ENCODE data around the gene TMEM40.

Gene TMEM40

GRCh38 chr3:12737319-12737718, 21.7 kb downstream of the TMEM40 start:
- H3K4me3 ChIP-seq (ENCODE audit: low read length, poor library complexity, severe bottlenecking): no peak overlapping the region
- no peaks in the 10 kb centered on the region for H3K4me1 ChIP-seq (ENCODE audit: insufficient read depth, low read length, poor library complexity, severe bottlenecking)
- H4K20me1 ChIP-seq (ENCODE audit: insufficient read depth, low read length, poor library complexity, severe bottlenecking): no peaks in the 10 kb centered on the region
- H3K9ac ChIP-seq (ENCODE audit: low read depth, low read length, poor library complexity, severe bottlenecking): no peak overlapping the region
- TF ChIP-seq CTCF (conservative IDR thresholded peaks at IDR 0.05; ENCODE audit: low read length): no peak
- TF ChIP-seq EZH2phosphoT487 (IDR thresholded peaks at IDR 0.05; ENCODE audit: borderline replicate concordance): no peak
- H3K36me3 ChIP-seq (ENCODE audit: insufficient read depth, low read length): no peaks in the 10 kb centered on the region
- no peaks in the 10 kb centered on the region for H3K27me3 ChIP-seq (ENCODE audit: insufficient read depth, low read length, poor library complexity, severe bottlenecking)
- no peak overlapping the region for H2AFZ ChIP-seq (ENCODE audit: low read length)
- H3K4me2 ChIP-seq (ENCODE audit: low read depth, low read length, poor library complexity, severe bottlenecking): no peak overlapping the region
- no peaks in the 10 kb centered on the region for H3K9me2 ChIP-seq (replicated peaks; ENCODE audit: low read depth, low read length)
- H3K9me3 ChIP-seq (ENCODE audit: insufficient read depth, low read depth, low read length): no peaks in the 10 kb centered on the region
- no peaks in the 10 kb centered on the region for H3K79me2 ChIP-seq (ENCODE audit: insufficient read depth, low read length)
- H3F3A ChIP-seq (ENCODE audit: low read depth): no peaks in the 10 kb centered on the region

DNA sequence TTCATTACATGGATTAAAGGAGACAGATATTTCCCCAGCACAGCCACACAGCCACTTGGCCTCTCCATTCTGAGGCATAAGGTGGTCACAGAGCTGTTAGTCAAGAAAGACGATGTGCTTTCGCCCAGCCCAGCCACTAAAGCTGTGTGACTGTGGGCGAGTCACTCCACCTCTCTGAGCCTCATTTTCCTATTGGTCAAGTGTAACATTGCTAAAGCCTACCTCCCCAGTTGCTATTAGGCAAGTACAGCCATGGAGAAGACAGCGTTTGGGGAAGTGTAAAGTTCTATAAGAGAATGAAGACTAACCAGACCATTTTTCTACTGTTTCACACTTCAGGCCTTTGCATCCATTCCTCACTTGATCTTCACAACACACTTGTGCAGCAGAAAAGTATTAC, 24.1 kb downstream of the TMEM40 start:
- H3K4me2 ChIP-seq (ENCODE audit: low read depth, low read length, poor library complexity, severe bottlenecking): no peak overlapping the region
- H3K9me3 ChIP-seq (ENCODE audit: insufficient read depth, low read depth, low read length): no peaks in the 10 kb centered on the region
- no peak overlapping the region for H2AFZ ChIP-seq (ENCODE audit: low read length)
- no peak overlapping the region for H3K4me3 ChIP-seq (ENCODE audit: low read length, poor library complexity, severe bottlenecking)
- H4K20me1 ChIP-seq (ENCODE audit: insufficient read depth, low read length, poor library complexity, severe bottlenecking): no peaks in the 10 kb centered on the region
- TF ChIP-seq CTCF (conservative IDR thresholded peaks at IDR 0.05; ENCODE audit: low read length) (no peak), EZH2phosphoT487 (IDR thresholded peaks at IDR 0.05; ENCODE audit: borderline replicate concordance) (no peak)
- no peaks in the 10 kb centered on the region for H3K36me3 ChIP-seq (ENCODE audit: insufficient read depth, low read length)
- H3K4me1 ChIP-seq (ENCODE audit: insufficient read depth, low read length, poor library complexity, severe bottlenecking): no peaks in the 10 kb centered on the region
- no peaks in the 10 kb centered on the region for H3K9me2 ChIP-seq (replicated peaks; ENCODE audit: low read depth, low read length)
- H3K27me3 ChIP-seq (ENCODE audit: insufficient read depth, low read length, poor library complexity, severe bottlenecking): no peaks in the 10 kb centered on the region
- no peaks in the 10 kb centered on the region for H3K79me2 ChIP-seq (ENCODE audit: insufficient read depth, low read length)
- no peak overlapping the region for H3K9ac ChIP-seq (ENCODE audit: low read depth, low read length, poor library complexity, severe bottlenecking)
- H3F3A ChIP-seq (ENCODE audit: low read depth): no peaks in the 10 kb centered on the region

- Histone ChIP-seq H4K20me1 (ENCODE audit: insufficient read depth, low read length, poor library complexity, severe bottlenecking) (no peaks in the 10 kb centered on the region), H3F3A (ENCODE audit: low read depth) (no peaks in the 10 kb centered on the region), H2AFZ (ENCODE audit: low read length) (no peak overlapping the region), H3K27me3 (ENCODE audit: insufficient read depth, low read length, poor library complexity, severe bottlenecking) (no peaks in the 10 kb centered on the region), H3K9ac (ENCODE audit: low read depth, low read length, poor library complexity, severe bottlenecking) (no peak overlapping the region), H3K4me3 (ENCODE audit: low read length, poor library complexity, severe bottlenecking) (no peak overlapping the region), H3K36me3 (ENCODE audit: insufficient read depth, low read length) (no peaks in the 10 kb centered on the region), H3K9me3 (ENCODE audit: insufficient read depth, low read depth, low read length) (no peaks in the 10 kb centered on the region), H3K4me1 (ENCODE audit: insufficient read depth, low read length, poor library complexity, severe bottlenecking) (no peaks in the 10 kb centered on the region), H3K9me2 (replicated peaks; ENCODE audit: low read depth, low read length) (no peaks in the 10 kb centered on the region), H3K79me2 (ENCODE audit: insufficient read depth, low read length) (no peaks in the 10 kb centered on the region), H3K4me2 (ENCODE audit: low read depth, low read length, poor library complexity, severe bottlenecking) (no peak overlapping the region)
- TF ChIP-seq EZH2phosphoT487 (IDR thresholded peaks at IDR 0.05; ENCODE audit: borderline replicate concordance) (no peak), CTCF (conservative IDR thresholded peaks at IDR 0.05; ENCODE audit: low read length) (no peak)
Measured at GRCh38 chr3:12733566-12733965, 25.5 kb downstream of the TMEM40 start.
